Heart right ventricle (tissue), 16 donors: Measurements from ENCODE around the gene TTC23. TPM values are rescaled to one million over a fixed set of nuclear protein-coding genes. Genes with fewer than 3 reads are reported as not detected.

Experiments used
- ATAC-seq, 8 donors: fragments of 200-7000 bp; cut with Tn5 transposase; one replicate each; pipeline ENCODE4 v1.9.1; 2020; ENCODE audit warnings: mild to moderate bottlenecking in 8 of 8, moderate library complexity in 8 of 8, moderate number of reproducible peaks in 1 of 8
- DNase-seq, 2 donors: peaks; one replicate each; pipeline ENCODE4 v3.0.0-alpha.2; 2020
- H3K27ac ChIP-seq, 10 donors: fragments of 200-600 bp; sonication (generic) in 2 of 10; one replicate each; pipeline versions ENCODE4 v1.5.0 to v1.8.0; 2020 to 2022; ENCODE audit warnings: mild to moderate bottlenecking in 3 of 10
- H3K27me3 ChIP-seq, 7 donors: fragments of 200-600 bp; one replicate each; pipeline ENCODE4 v1.8.0; 2021 to 2022; ENCODE audit warnings: mild to moderate bottlenecking in 2 of 7
- H3K36me3 ChIP-seq, 9 donors: fragments of 200-600 bp; sonication (generic) in 1 of 9; one replicate each; pipeline versions ENCODE4 v1.5.0 to v1.8.0; 2020 to 2022; ENCODE audit warnings: mild to moderate bottlenecking in 2 of 9
- H3K4me1 ChIP-seq, 9 donors: fragments of 200-600 bp; sonication (generic) in 1 of 9; one replicate each; pipeline versions ENCODE4 v1.5.0 to v1.8.0; 2020 to 2022; ENCODE audit warnings: mild to moderate bottlenecking in 4 of 9
- H3K4me3 ChIP-seq, 10 donors: fragments of 200-600 bp; sonication (generic) in 2 of 10; one replicate each; pipeline versions ENCODE4 v1.5.0 to v1.8.0; 2020 to 2022; ENCODE audit warnings: mild to moderate bottlenecking in 7 of 10, moderate library complexity in 2 of 10
- H3K9me3 ChIP-seq, 11 donors: fragments of 200-600 bp in 10 of 11; sonication (generic) in 2 of 11; one replicate each; pipeline versions ENCODE4 v1.5.0 to v1.8.0; 2013 to 2022; ENCODE audit warnings: mild to moderate bottlenecking in 2 of 11, control low read depth in 1 of 11, moderate library complexity in 1 of 11
- WGBS, 2 donors: extraction: QIAGEN DNeasy Blood & Tissue Kit; methylation state at CpG; one replicate each; pipeline ENCODE4 v1.1.7; 2013; ENCODE audit warnings: inconsistent platforms in 1 of 2; 5-methylcytosine and 5-hydroxymethylcytosine counted together
- intact Hi-C, 10 donors: fragments of 100-400 bp; cut with DNase I; formaldehyde crosslinking; loops; one replicate each; pipeline versions ENCODE4 v1.11.1 to v1.14.2; 2022
- polyA plus RNA-seq, 2 donors: library from polyadenylated mRNA; stranded (reverse); fragments of 200-250 nt; gene quantifications; one replicate each; pipeline ENCODE4 v1.2.3, GENCODE V29; 2013
- total RNA-seq, 10 donors: library from RNA; stranded (reverse); fragmentation: NEBNext Ultra II Directional in 3 of 10; extraction: Animal tissue kit (Norgen Biotek cat#: 25700) in 3 of 10; gene quantifications; one replicate each; pipeline versions ENCODE4 v1.2.1 to v1.2.4, GENCODE V29; 2021 to 2023
- TF ChIP-seq, protein P1 (sequence below), 9 donors: fragments of 200-600 bp; sonication (generic) in 2 of 9; IDR thresholded peaks; one replicate each; pipeline versions ENCODE4 v1.5.0 to v1.8.0; 2021 to 2022; ENCODE audit warnings: antibody characterized with exemption in 9 of 9, mild to moderate bottlenecking in 5 of 9, moderate library complexity in 1 of 9
- donor health status: Arrhythmogenic right ventricular cardiomyopathy.
- donor health status: ischemic (EF 13 %, LVEDD 7.1; RV severe dilation, severe dysfunction).
- donor health status: healthy with polysubstance abuse.
- donor health status: DM: no; HTN: yes; CAD: no.
- donor health status: DM: no; HTN: no; CAD: no.
- donor health status: ischemic (EF 25% LVEDD 6.9; RV normal size, moderate dysfunction).
- donor health status: ischemic (EF 25% LVEDD 5.7; RV mildly dilated, moderate dysfunction).
- donor health status: healthy.
- donor health status: DM: yes; HTN: yes; CAD: no.
- donor health status: Ischemic cardiomyopathy.
- donor health status: ischemic (EF 35%, LVEDD 5.7; RV mildly dilated, moderate dysfunction).
- donor health status: nonischemic (EF 11% LVEDD 7.7; RV severe dilation, severe dysfunction).
- donor health status: DM: yes; HTN: yes; CAD: no.
- donor health status: PGD.
- donor health status: ischemic (EF 29% LVEDD 5.4; RV normal size, mild dysfunction).
- donor health status: nonischemic (EF 23%, LVEDD 6.1; RV moderate dilation, normal function).

TTC23 gene
- total and polyA plus RNA-seq, 12 donors = 6.0 to 16.9 (median 10.9) TPM

GRCh38 chr15:99279290-99279689, 29.9 kb upstream of the TTC23 start:
- Histone ChIP-seq H3K4me1 (peaks cover 0 to 19% (median 6%) of the 10 kb centered on the region in 9 donors), H3K36me3 (peaks cover 0 to 7% (median 0%) of the 10 kb centered on the region in 9 donors), H3K4me3 (no peak overlapping the region), H3K27me3 (no peaks in the 10 kb centered on the region), H3K27ac (no peak overlapping the region), H3K9me3 (no peaks in the 10 kb centered on the region)
- DNase-seq = no peak
- intact Hi-C loops = loop anchor here in 2 of 10 donors (5.0 to 10.0 kb wide), 3 partner anchors 473 to 626 kb away; no protein-coding TSS in a partner anchor
- WGBS, 2 donors = 90 to 92% methylated on average over 3 of the region's 3 CpGs
- TF ChIP-seq, protein P1, sequence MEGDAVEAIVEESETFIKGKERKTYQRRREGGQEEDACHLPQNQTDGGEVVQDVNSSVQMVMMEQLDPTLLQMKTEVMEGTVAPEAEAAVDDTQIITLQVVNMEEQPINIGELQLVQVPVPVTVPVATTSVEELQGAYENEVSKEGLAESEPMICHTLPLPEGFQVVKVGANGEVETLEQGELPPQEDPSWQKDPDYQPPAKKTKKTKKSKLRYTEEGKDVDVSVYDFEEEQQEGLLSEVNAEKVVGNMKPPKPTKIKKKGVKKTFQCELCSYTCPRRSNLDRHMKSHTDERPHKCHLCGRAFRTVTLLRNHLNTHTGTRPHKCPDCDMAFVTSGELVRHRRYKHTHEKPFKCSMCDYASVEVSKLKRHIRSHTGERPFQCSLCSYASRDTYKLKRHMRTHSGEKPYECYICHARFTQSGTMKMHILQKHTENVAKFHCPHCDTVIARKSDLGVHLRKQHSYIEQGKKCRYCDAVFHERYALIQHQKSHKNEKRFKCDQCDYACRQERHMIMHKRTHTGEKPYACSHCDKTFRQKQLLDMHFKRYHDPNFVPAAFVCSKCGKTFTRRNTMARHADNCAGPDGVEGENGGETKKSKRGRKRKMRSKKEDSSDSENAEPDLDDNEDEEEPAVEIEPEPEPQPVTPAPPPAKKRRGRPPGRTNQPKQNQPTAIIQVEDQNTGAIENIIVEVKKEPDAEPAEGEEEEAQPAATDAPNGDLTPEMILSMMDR (IDR thresholded peaks at IDR 0.05) = no peak
- ATAC-seq = no peak

GRCh38 chr15:99275525-99276128, 26.2 kb upstream of the TTC23 start:
- WGBS, 2 donors = 93 to 95% methylated on average over 9 of the region's 9 CpGs
- Histone ChIP-seq H3K27me3 (no peaks in the 10 kb centered on the region), H3K9me3 (no peaks in the 10 kb centered on the region), H3K4me1 (peaks cover 0 to 13% (median 0%) of the 10 kb centered on the region in 9 donors), H3K27ac (no peak overlapping the region), H3K4me3 (no peak overlapping the region), H3K36me3 (peaks cover 0 to 7% (median 0%) of the 10 kb centered on the region in 9 donors)
- TF ChIP-seq, protein P1 (IDR thresholded peaks at IDR 0.05) = no peak
- intact Hi-C loops = loop anchor here in 2 of 10 donors (5.0 to 10.0 kb wide), 3 partner anchors 477 to 629 kb away; no protein-coding TSS in a partner anchor
- ATAC-seq = peak in 1 of 8 donors; percentile 35
- no peak for DNase-seq

DNA sequence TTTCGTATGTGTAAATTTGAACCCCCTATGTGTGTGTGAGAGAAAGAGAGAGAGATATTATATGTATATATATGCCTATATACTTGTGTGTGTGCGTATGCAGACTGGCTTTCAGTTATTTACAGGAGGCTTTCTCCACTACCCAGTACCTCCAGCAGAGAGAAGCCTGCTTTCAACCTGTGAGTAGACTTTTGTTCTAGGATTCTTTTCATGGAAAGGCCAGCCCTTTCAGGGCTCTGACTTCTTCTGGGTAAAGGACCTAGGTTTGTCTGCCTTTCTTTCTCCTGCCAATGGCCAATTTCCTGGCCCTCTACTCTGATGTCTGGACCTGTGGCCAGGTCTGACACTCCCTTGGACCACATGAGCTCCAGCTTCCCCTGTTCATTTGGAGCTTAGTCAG, 25.7 kb upstream of the TTC23 start:
- ATAC-seq = no peak
- Histone ChIP-seq H3K36me3 (peaks cover 0 to 7% (median 0%) of the 10 kb centered on the region in 9 donors), H3K4me3 (no peak overlapping the region), H3K4me1 (peaks cover 0 to 13% (median 0%) of the 10 kb centered on the region in 9 donors), H3K27ac (no peak overlapping the region), H3K9me3 (no peaks in the 10 kb centered on the region), H3K27me3 (no peaks in the 10 kb centered on the region)
- intact Hi-C loops = loop anchor here in 2 of 10 donors (5.0 to 10.0 kb wide), 3 partner anchors 477 to 630 kb away; no protein-coding TSS in a partner anchor
- TF ChIP-seq, protein P1 (IDR thresholded peaks at IDR 0.05) = no peak
- DNase-seq = no peak
- WGBS, 2 donors = 93 to 98% methylated on average over 2 of the region's 2 CpGs

DNA sequence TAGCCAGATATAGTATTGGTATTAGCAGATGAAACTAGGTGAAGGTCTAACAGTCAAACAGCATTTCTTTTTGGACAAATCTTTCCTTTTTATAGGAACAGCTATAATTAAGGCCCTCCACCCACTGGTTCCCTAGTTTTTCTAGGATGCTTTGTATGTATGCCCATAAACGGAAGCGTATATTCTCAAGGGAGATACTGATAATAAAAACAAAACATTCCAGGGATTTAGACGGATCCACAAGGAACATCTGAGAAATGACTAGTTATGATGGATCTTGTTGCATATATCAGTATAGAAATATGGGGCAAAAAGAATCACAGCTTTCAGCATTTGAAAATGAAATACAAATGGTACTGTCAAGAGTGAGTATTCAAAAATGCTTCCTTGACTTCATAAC, 24.4 kb upstream of the TTC23 start:
- TF ChIP-seq, protein P1 (IDR thresholded peaks at IDR 0.05) = no peak

More for the DNA sequence above, 24.4 kb upstream of the TTC23 start:
- WGBS, 2 donors = 51 to 64% methylated on average over 3 of the region's 3 CpGs
- peaks cover 0 to under 1% (median 0%) of the 10 kb centered on the region in 9 donors for H3K36me3 ChIP-seq
- peak in 2 of 8 donors; percentile 18 to 19 for ATAC-seq
- H3K9me3 ChIP-seq = no peaks in the 10 kb centered on the region
- H3K27ac ChIP-seq = no peak overlapping the region
- H3K27me3 ChIP-seq = no peaks in the 10 kb centered on the region
- no peak overlapping the region for H3K4me3 ChIP-seq
- intact Hi-C loops = loop anchor here in 6 of 10 donors (1.0 to 10.0 kb wide), 5 partner anchors 478 to 631 kb away; no protein-coding TSS in a partner anchor
- H3K4me1 ChIP-seq = peaks cover 0 to 13% (median 0%) of the 10 kb centered on the region in 9 donors
- DNase-seq = no peak
